Stimulated activated CD4-positive, alpha-beta T cell treated with anti-CD3 and anti-CD28 coated beads, Interleukin-12 subunit alpha, Interleukin-12 subunit beta, amount 100 ng/mL, for 24 hours (primary cell): Measurements from ENCODE around the gene ZSWIM9.

Experiments
- DNase-seq, 2 experiments: peaks; one replicate each; pipeline ENCODE4 v3.0.0-alpha.2; 2020; ENCODE audit warnings: low read depth in 2 of 2

Gene ZSWIM9

GRCh38 chr19:48174445-48175030, 4.1 kb downstream of the ZSWIM9 start:
- no peak for DNase-seq

- no peak for DNase-seq
Measured at GRCh38 chr19:48175578-48175977, 5.1 kb downstream of the ZSWIM9 start.

- DNase-seq, result no peak
Measured at GRCh38 chr19:48176226-48176625, 5.7 kb downstream of the ZSWIM9 start.

GRCh38 chr19:48181505-48181904, 11.0 kb downstream of the ZSWIM9 start:
- no peak for DNase-seq

GRCh38 chr19:48182434-48182833, 12.0 kb downstream of the ZSWIM9 start:
- DNase-seq, result no peak

GRCh38 chr19:48183356-48183755, 12.9 kb downstream of the ZSWIM9 start:
- no peak for DNase-seq

GRCh38 chr19:48186015-48186414, 15.5 kb downstream of the ZSWIM9 start:
- DNase-seq, result no peak

GRCh38 chr19:48186541-48186991, 16.1 kb downstream of the ZSWIM9 start:
- no peak for DNase-seq

GRCh38 chr19:48190288-48190884, 19.9 kb downstream of the ZSWIM9 start:
- no peak for DNase-seq

- DNase-seq, result no peak
Measured at GRCh38 chr19:48190885-48191284, 20.4 kb downstream of the ZSWIM9 start.

- DNase-seq, result no peak
Measured at GRCh38 chr19:48192750-48193149, 22.3 kb downstream of the ZSWIM9 start.

- DNase-seq, result no peak
Measured at GRCh38 chr19:48194041-48194843, 23.8 kb downstream of the ZSWIM9 start.

GRCh38 chr19:48194844-48195830, 24.7 kb downstream of the ZSWIM9 start:
- DNase-seq, result no peak

- no peak for DNase-seq
Measured at GRCh38 chr19:48196321-48196763, 25.9 kb downstream of the ZSWIM9 start.

- no peak for DNase-seq
Measured at GRCh38 chr19:48196933-48197665, 26.6 kb downstream of the ZSWIM9 start.

- DNase-seq, result no peak
Measured at GRCh38 chr19:48203222-48203793, 32.8 kb downstream of the ZSWIM9 start.

- peak; percentile 86 to 91 for DNase-seq
Measured at GRCh38 chr19:48203794-48204628, 33.5 kb downstream of the ZSWIM9 start.

- DNase-seq, result no peak
Measured at GRCh38 chr19:48206397-48207093, 36.1 kb downstream of the ZSWIM9 start.

- DNase-seq, result no peak
Measured at GRCh38 chr19:48210005-48210404, 39.5 kb downstream of the ZSWIM9 start.
